ENCODE results near the gene TACC3.

DNA sequence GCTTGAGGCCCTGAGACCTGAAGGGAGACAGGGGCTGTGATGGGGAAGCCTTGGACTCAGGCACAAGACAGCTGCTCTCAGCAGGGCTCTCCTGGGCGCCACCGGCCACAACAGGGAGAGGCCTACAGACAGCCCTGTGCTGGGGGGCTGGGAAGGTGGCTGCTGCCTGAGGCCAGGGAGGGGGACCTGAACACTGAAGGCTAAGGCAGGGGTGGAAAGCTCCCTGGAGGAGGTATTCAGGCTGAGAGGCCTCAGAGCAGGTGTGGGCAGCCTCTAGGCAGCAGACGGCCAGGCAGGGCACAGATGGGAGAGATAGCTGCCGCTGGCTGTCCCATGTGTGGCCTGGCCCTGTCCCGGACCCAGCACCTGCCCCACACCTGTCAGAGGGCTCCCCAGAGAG lies 33.0 kb downstream of the TACC3 start:
- TF ChIP-seq, protein P1, sequence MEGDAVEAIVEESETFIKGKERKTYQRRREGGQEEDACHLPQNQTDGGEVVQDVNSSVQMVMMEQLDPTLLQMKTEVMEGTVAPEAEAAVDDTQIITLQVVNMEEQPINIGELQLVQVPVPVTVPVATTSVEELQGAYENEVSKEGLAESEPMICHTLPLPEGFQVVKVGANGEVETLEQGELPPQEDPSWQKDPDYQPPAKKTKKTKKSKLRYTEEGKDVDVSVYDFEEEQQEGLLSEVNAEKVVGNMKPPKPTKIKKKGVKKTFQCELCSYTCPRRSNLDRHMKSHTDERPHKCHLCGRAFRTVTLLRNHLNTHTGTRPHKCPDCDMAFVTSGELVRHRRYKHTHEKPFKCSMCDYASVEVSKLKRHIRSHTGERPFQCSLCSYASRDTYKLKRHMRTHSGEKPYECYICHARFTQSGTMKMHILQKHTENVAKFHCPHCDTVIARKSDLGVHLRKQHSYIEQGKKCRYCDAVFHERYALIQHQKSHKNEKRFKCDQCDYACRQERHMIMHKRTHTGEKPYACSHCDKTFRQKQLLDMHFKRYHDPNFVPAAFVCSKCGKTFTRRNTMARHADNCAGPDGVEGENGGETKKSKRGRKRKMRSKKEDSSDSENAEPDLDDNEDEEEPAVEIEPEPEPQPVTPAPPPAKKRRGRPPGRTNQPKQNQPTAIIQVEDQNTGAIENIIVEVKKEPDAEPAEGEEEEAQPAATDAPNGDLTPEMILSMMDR (IDR thresholded peaks at IDR 0.05): no peak
- TF ChIP-seq POLR2AphosphoS5 (IDR thresholded peaks at IDR 0.05) (no peak), EP300 (IDR thresholded peaks at IDR 0.05; ENCODE audit: low read depth) (no peak)
